DMS153 (cell line): ENCODE results near the gene MCHR2.

Source experiments
- DNase-seq: peaks from one replicate; lab custom pipeline; 2025; lab: John Stamatoyannopoulos, UW

MCHR2 gene

DNA sequence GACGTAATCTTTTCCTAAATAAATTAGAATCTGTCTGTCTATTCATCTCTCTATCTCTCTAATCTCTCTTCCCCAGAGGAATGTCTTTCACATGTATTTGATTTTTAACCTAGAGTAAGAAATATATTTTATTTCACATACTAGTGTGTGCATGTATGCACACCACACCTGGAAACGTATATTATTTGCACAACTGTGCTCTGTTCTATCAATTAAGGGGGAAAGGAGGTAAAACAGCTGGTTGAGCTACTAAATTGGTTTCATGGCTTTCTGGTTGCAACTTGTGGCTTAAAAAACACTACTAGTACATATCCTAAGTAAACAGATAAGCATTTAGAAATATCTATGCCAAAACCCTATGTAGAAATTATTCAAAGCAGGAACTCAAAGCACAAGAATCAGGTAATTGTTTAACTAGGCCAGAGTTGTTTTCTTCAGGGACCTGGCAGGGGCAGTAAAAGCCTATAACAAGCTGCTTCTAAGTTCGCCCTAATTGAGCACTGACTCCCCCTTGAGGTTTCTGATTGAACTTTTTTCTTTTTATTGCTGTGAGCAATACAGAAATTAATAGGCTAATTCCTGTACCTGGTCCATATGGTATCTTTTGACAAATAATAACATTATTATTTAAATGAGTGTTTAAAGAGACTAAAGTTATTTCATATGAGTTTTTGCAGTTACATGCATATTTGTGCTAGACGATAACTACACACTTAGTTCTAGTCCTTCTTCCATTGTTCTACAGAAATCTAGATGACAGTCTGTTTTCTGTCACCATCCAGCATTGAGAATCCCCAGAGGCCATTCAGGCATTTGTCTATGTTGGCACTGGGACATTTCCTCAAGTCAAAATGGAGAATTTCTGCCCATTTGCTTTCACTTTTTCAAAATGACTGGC, 88.6 kb downstream of the MCHR2 start:
- peak; percentile 45 for DNase-seq

- DNase-seq = no peak
These were observed 92.2 kb downstream of the MCHR2 start for GRCh38 chr6:99901596-99902384.

GRCh38 chr6:99894815-99895214, 99.2 kb downstream of the MCHR2 start:
- DNase-seq = no peak

DNA sequence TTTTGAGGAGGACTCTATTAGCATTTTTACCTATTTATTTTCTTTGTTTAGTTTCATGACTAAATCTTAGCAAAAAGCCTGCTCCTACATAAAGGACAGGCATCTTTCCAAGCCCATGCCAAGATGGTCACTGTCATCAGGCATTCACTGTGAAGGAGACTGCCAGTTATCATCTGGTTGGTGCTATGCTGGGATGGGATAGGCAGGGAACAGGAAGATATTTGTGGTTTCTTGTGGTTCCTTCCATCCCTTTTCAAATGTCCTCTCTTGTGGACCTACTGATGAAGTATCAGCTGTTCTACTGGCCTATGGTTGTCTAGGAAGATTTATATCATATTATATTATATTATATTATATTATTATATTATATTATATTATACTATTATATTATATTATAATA, 107.0 kb downstream of the MCHR2 start:
- DNase-seq = no peak

GRCh38 chr6:99885051-99885450, 109.0 kb downstream of the MCHR2 start:
- DNase-seq = peak; percentile 37

DNA sequence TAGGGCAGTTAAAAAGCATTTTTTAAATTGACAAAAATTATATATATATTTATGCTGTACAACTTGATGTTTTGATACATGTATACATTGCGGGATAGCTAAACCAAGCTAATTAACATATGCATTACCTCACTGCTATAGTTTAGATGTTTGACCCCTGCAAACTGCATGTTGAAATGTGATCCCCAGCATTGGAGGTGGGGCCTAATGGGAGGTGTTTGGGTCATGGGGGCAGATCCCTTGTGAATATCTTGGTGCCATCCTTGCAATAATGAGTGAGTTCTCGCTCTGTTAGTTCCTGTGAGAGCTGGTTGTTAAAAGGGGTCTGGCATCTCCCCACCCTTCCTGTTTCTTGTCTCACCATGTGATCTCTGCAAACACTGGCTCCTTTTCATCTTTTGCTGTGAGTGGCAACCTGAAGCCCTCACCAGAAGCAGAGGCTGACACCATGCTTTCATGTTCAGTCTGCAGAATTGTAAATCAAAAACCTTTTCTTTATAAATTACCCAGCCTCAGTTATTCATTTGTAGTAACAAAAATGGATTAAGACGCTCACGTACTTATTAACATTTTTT, 111.8 kb downstream of the MCHR2 start:
- DNase-seq = peak; percentile 3

GRCh38 chr6:99879431-99879830, 114.6 kb downstream of the MCHR2 start:
- DNase-seq = no peak

DNA sequence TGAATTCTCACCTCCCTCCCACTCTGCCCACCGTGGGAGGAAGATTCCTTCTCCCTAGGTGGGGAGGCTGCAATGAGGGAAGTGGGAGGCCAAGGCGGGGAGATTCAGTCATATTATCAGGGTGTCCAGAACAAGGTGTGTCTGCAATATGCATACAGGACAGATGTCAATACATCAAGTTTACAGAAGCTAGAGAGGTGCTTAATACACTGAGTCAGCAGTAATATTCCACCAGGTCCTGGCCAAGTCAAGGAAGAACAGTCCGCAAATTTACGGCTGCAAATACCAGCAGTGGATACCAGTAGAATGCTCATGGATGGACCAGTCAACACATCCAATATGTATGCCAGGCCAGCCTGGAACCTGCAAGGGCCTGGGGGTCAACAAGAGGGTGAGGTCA, 119.0 kb downstream of the MCHR2 start:
- DNase-seq = no peak

- no peak for DNase-seq
These were observed 120.9 kb downstream of the MCHR2 start for GRCh38 chr6:99873084-99873483.

DNA sequence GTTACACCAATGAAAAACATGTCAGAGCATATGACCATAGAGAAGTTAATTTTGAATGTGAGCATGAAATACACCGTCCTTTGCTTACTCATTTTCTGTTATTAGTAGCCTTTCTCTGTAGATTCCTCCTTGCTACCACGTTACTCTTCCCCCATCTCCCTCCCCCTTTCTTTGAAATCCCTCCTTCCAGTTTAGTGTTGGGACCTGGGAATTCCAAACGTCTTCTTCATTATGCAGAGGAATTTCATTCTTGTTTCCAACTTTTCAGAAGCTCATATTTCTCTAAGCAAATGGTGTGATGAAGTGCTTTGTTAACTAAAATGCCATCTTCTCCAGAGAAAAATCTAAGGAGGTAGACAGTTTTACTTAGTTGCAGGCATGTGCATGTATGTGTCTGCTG, 122.4 kb downstream of the MCHR2 start:
- DNase-seq = no peak
